UCSD-AML1 (cell line): ENCODE data around the gene PSME2.

Experiments used
- DNase-seq: peaks from one replicate; lab custom pipeline; 2025; ENCODE audit not compliant: unreplicated experiment; lab: John Stamatoyannopoulos, UW

The PSME2 gene, protein sequence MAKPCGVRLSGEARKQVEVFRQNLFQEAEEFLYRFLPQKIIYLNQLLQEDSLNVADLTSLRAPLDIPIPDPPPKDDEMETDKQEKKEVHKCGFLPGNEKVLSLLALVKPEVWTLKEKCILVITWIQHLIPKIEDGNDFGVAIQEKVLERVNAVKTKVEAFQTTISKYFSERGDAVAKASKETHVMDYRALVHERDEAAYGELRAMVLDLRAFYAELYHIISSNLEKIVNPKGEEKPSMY

GRCh38 chr14:24146453-24146977 lies at the start of gene PSME2:
Gene PSME2, minus strand, starts transcription at chr14:24146610. Its CDS starts 29 bp downstream, at chr14:24146581.
- DNase-seq: peak; percentile 97

DNA sequence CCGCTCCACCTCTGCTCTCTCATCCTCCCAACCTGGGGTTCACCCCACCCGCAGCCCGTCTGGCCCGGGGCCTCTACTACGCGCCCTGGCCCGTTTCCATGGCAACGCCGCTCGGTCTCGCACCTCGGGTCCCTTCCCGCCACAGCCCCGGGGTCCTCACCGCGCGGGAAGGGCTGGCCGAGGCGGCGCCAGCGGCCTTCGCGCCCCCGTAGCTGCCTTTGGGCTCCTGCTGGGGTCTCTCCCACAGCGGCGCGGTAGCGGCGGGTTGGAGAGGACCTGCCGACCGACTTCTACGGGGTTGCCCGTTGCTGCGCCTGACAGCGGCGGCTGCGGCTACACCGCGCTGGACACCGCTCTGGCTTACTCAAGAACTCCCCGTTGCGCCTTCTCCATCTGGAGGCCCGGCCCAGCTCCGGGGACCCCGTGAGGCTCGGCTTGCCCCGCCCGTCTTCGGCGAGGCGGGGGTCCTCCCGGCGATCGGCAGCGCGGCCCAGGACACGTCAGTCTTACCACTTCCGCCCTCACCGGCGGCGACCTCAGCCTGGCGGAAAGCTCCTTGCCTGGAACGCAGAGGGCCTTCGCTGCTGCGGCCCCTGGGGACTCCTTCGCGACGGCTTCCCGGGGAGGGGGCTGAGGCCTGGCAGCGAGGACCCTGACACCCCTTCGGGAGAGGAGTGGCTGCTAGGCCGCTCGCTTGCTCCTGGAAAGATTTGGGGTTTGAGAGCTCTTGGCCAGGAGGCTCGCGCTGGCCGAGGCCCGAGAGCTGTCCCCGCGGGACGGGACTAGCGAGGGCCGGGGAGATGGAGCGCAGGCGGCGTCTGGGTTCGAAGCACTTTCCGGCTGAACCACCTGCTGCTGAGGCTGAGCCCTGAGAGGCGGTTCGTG lies 49.0 kb upstream of the PSME2 start, which contains the start of gene TM9SF1:
Gene TM9SF1 (minus strand): TSS at position 256 of the 885 bp plus-strand sequence. CDS start 422 bp downstream, outside the sequence.
- peak; percentile 86 for DNase-seq

DNA sequence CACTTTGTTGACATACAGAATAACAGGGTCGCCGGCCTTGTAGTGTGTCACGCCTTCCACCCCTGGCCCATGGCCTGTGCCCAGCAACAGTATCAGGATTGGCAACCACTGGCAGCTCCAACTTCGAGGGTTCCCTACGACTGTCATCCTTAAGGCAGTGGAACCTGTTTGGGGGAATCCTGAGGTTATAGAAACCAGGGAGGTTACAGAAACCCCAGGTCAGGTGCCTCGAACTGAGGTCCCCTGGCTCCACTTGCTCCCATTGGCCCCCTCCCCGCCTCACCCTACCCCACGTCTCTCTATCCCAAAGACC lies 48.4 kb upstream of the PSME2 start:
- DNase-seq: no peak

DNA sequence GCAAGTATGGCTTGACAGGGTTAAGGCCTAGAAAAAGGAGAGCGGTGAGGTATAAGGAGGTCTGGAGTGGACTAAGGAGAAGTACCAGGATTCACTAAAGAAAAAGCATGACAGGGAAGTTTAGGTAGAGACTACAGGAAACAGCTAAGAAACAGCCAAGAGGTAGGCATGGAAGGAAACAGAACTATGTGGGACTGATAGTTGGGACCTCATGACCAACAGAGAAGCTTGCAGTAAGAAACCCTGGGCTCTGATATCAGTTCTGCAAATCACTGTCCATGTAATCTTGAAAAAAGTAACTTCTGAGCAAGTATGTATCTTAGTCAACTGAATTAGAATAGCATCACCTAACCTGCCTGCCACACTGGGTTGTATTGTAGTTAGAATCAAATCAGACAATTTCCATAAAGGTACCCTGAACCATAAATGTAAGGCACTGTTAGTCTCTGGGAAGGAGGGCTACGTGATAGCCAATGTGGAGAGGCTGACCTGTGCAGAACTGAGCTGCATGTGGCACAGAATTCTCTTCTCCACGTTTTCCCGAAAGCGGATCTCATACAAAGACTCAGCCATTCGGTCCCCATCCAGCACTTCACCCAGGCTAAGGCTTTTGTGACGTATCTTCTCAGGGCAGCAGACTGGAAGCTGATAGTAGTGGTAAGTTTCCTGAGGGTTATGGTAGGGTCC lies 47.9 kb upstream of the PSME2 start:
- DNase-seq: no peak

GRCh38 chr14:24192933-24193332 lies 46.5 kb upstream of the PSME2 start:
- no peak for DNase-seq

GRCh38 chr14:24190416-24190815 lies 44.0 kb upstream of the PSME2 start:
- no peak for DNase-seq

GRCh38 chr14:24189460-24189859 lies 43.0 kb upstream of the PSME2 start:
- no peak for DNase-seq

GRCh38 chr14:24189059-24189375 lies 42.6 kb upstream of the PSME2 start:
- DNase-seq: no peak

GRCh38 chr14:24188251-24189058 lies 42.0 kb upstream of the PSME2 start, which contains the start of gene IPO4:
Gene IPO4, minus strand, starts transcription at chr14:24188816. Its CDS starts 29 bp downstream, at chr14:24188787.
- DNase-seq: peak; percentile 94

- no peak for DNase-seq
Measured at GRCh38 chr14:24187539-24187915, 41.1 kb upstream of the PSME2 start.

- DNase-seq: no peak
Measured at GRCh38 chr14:24186831-24187538, 40.6 kb upstream of the PSME2 start.

DNA sequence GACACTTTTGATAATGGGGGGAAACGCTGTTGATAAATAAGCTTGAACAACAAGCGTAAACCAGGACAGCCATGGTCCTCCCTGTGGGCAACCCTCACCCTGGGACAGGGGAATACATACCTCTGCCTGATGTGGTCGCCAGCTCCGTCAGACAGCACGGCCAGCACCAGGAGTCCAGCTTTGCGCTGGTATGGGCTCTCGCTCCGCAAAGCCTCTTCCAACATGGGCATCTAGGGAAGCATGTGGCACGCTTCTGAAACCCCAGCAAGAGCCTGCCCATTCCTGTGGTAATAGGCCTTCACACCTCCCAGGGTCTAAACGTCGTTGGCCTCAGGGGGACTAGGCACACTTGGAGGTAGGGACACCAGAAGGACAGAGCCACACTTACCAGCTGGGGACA lies 39.3 kb upstream of the PSME2 start:
- DNase-seq: no peak

- DNase-seq: no peak
Measured at GRCh38 chr14:24185026-24185425, 38.6 kb upstream of the PSME2 start.

- DNase-seq: no peak
Measured at GRCh38 chr14:24184104-24184970, 37.9 kb upstream of the PSME2 start.

- no peak for DNase-seq
Measured at GRCh38 chr14:24183014-24183481, 36.6 kb upstream of the PSME2 start.

DNA sequence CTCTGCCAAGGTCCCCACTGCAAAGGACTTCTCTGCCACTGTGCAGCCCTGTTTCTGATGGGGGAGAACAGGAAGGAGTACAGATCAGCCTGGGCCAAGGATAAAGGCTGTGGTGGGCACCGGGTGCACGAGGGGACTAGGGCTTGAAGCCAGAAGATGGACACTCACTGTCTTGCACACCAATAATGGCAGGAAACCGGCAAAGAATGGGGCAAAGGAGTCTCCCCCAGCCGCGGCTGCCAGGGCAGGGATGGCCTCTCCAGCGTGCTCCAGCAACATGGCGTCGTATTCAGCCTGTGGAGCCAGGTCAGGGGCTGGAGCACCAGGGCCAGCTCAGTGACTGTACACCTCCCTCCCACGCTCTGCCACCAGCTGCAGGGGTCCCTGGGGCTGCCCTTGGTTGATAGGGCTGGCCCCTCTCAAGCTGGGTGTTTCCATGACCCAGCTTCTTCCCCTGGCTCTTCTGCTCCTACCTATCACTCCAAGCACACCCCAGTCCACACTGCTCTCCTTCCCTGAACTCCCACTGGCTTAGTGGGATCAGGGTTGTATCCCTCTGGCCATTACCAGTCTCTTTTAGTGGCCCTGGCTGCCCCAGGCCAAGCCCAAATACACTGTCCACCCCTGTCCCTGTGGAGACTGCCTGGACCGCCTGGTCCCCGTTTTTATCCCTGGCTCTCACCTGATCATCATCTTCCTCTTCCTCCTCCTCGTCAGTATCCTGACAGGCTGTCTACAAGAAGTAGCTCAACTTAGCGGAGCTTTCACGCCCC lies 35.9 kb upstream of the PSME2 start:
- DNase-seq: no peak

- no peak for DNase-seq
Measured at GRCh38 chr14:24181371-24182077, 35.1 kb upstream of the PSME2 start.
